Measurements from ENCODE around the gene TYW5.

DNA sequence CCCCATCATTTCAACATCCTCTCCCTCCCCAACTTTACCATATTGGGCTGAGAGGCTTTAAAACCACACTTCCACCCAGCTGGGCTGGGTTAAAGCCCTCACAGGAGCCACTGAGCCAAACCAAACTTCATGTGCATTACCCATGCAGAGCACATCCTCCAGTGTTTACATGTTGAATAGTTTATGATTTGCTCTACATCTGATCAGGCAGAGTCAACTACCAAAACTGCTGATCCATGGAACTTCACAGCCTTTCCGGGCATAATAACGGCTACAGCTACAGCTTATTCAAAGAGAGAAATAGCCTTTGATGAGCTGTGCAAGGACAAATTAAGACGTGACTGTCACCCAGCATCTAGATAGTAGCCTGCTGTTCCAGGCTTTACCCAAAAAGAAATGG lies 39.1 kb upstream of the TYW5 start:
- no peak for TF ChIP-seq EP300 (IDR thresholded peaks at IDR 0.05)
- TF ChIP-seq CTCF (IDR thresholded peaks at IDR 0.05), result no peak
- no peak for TF ChIP-seq POLR2A (IDR thresholded peaks at IDR 0.05)

Measured in tibial nerve (tissue), 4 donors.